Vagina (tissue), 2 donors: ENCODE data around the gene FCGR1A.
"Not testable (repeated sequence)": the region's sequence is repeated elsewhere in the genome, so short reads cannot be mapped to it uniquely, and the experiment has no call there.

ENCODE experiments used
- CTCF ChIP-seq, 3 experiments: fragments of 450-650 bp in 2 of 3; fragments of 200-600 bp in 1 of 3; sonication (generic) in 1 of 3; IDR thresholded peaks; one replicate each; pipeline ENCODE4 v1.5.1; 2017 to 2019; ENCODE audit warnings: antibody characterized with exemption in 3 of 3, mild to moderate bottlenecking in 2 of 3, moderate library complexity in 2 of 3
- POLR2A ChIP-seq, 2 donors: fragments of 450-650 bp; IDR thresholded peaks; one replicate each; pipeline ENCODE4 v1.6.1; 2017; ENCODE audit warnings: antibody characterized with exemption in 2 of 2, mild to moderate bottlenecking in 2 of 2, moderate library complexity in 2 of 2

DNA sequence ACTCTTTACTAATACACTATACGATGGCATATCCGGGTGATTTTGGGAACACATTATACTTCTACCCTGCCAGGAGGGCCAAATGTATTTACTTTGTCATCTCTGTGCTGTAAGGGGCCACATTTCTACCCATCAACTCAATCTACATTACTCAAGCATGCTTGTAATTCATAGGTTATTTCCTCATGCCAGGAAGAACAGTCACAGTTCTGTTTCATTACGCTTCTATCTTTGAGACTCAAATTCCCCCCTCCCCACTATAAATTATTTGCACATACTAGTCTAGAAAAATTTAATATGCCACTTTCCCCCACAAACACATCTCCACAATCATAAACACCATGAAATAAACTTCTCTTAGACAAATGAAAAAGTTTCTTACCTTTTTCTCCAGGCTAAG, 19.1 kb downstream of the FCGR1A start:
- TF ChIP-seq CTCF, POLR2A (IDR thresholded peaks at IDR 0.05): not testable (repeated sequence)
